ENCODE measurements around the gene ATXN7L3B. TPM values are rescaled to one million over a fixed set of nuclear protein-coding genes. Genes with fewer than 3 reads are reported as not detected.

The ATXN7L3B gene
- total RNA-seq, 1 experiment from 2014 or later, result 29.9 TPM

DNA sequence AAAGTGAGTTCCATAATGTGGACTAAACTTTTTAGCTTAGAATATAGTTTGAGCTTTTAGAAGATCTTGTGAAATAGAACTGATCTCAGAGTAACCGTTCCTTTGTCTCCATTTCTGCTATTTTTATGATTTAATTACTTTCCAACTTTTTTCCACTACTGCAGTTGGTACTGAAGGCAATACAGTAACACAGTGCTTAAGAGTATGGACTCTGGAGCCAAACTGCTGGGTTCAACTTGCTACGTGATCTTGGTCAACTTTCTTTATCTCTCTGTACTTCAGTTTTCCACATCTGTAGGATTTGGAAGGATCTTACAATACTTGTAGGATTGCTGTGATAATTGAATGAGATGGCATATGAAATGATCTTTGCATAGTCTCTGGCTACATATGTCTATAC, 40.9 kb downstream of the ATXN7L3B start:
- H4K20me1 ChIP-seq (ENCODE audit: insufficient read depth, low read depth, low read length), result no peaks in the 10 kb centered on the region

DNA sequence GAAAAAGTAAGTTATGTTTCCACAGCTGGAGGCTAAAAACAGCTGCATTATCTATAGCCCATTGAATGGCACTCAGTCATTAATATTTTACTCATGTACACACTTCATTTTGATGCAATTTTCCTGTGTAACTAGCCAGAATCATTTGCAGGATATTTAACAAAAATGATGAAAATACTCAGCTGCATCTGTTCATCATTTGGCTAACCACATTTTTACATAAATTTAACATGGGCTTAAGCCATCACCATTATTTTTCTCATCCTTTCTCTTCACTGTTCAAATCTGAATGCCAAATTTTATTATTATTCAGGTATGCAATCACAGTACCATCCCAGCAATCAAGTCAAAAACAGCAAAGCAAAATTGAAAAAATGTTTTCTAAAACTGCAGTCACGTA, 41.8 kb downstream of the ATXN7L3B start:
- Histone ChIP-seq H3K9me3 (ENCODE audit: low read length) (no peaks in the 10 kb centered on the region), H2AFZ (ENCODE audit: low read length) (peak overlapping the region; percentile 36), H3K27me3 (ENCODE audit: low read length) (no peaks in the 10 kb centered on the region), H3K9me2 (replicated peaks; ENCODE audit: insufficient read depth, low read length) (no peaks in the 10 kb centered on the region), H3K36me3 (ENCODE audit: insufficient read depth, low read length) (no peaks in the 10 kb centered on the region), H3K9ac (ENCODE audit: low read length) (no peak overlapping the region), H3K4me3 (ENCODE audit: low read length) (no peak overlapping the region), H3K4me1 (ENCODE audit: low read length) (peaks cover 37% of the 10 kb centered on the region), H4K20me1 (ENCODE audit: insufficient read depth, low read depth, low read length) (no peaks in the 10 kb centered on the region), H3K4me2 (ENCODE audit: low read depth, low read length, poor library complexity, severe bottlenecking) (peak overlapping the region; percentile 43), H3K79me2 (ENCODE audit: low read length) (no peaks in the 10 kb centered on the region), H3K27ac (ENCODE audit: low read length) (peak overlapping the region; percentile 66)
- DNase-seq, result no peak

More for the DNA sequence above, 40.9 kb downstream of the ATXN7L3B start:
- no peak overlapping the region; the same call in 1 of the 2 replicates for H3K27ac ChIP-seq (ENCODE audit: low read length)
- H2AFZ ChIP-seq (ENCODE audit: low read length), result no peak overlapping the region
- no peaks in the 10 kb centered on the region for H3K27me3 ChIP-seq (ENCODE audit: low read length)
- H3K9me3 ChIP-seq (ENCODE audit: low read length), result no peaks in the 10 kb centered on the region
- H3K36me3 ChIP-seq (ENCODE audit: insufficient read depth, low read length), result no peaks in the 10 kb centered on the region
- H3K4me1 ChIP-seq (ENCODE audit: low read length), result peaks cover 38% of the 10 kb centered on the region
- DNase-seq, result no peak
- H3K79me2 ChIP-seq (ENCODE audit: low read length), result no peaks in the 10 kb centered on the region
- no peak overlapping the region for H3K4me3 ChIP-seq (ENCODE audit: low read length)
- no peaks in the 10 kb centered on the region for H3K9me2 ChIP-seq (replicated peaks; ENCODE audit: insufficient read depth, low read length)
- H3K9ac ChIP-seq (ENCODE audit: low read length), result no peak overlapping the region
- no peak overlapping the region for H3K4me2 ChIP-seq (ENCODE audit: low read depth, low read length, poor library complexity, severe bottlenecking)

DNA sequence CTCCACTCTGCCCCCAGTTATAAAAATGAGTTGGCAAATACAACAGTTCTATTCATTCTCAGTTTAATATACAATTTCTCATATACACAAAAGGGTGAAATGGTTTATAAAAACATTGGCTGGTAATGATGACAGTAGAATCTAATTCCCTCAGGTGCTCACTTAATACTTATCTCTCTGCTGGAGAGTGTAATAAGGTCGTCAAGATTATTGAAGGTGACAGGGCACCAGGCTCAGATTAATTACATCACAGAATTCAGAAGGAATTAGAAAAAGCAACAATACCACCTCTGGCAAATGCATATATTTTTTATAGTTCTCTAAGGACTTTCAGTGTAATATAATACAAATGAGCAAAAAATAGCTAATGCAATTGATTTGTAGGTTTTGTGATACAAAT, 42.3 kb downstream of the ATXN7L3B start:
- H3K9ac ChIP-seq (ENCODE audit: low read length), result no peak overlapping the region
- DNase-seq, result no peak
- H3K27ac ChIP-seq (ENCODE audit: low read length), result peak overlapping the region; percentile 66
- H3K4me1 ChIP-seq (ENCODE audit: low read length), result peaks cover 37% of the 10 kb centered on the region
- no peaks in the 10 kb centered on the region for H3K9me3 ChIP-seq (ENCODE audit: low read length)
- H3K4me3 ChIP-seq (ENCODE audit: low read length), result no peak overlapping the region
- H2AFZ ChIP-seq (ENCODE audit: low read length), result peak overlapping the region; percentile 36
- no peaks in the 10 kb centered on the region for H3K27me3 ChIP-seq (ENCODE audit: low read length)
- no peaks in the 10 kb centered on the region for H4K20me1 ChIP-seq (ENCODE audit: insufficient read depth, low read depth, low read length)
- peak overlapping the region; percentile 43 for H3K4me2 ChIP-seq (ENCODE audit: low read depth, low read length, poor library complexity, severe bottlenecking)
- no peaks in the 10 kb centered on the region for H3K79me2 ChIP-seq (ENCODE audit: low read length)
- no peaks in the 10 kb centered on the region for H3K36me3 ChIP-seq (ENCODE audit: insufficient read depth, low read length)
- H3K9me2 ChIP-seq (replicated peaks; ENCODE audit: insufficient read depth, low read length), result no peaks in the 10 kb centered on the region

DNA sequence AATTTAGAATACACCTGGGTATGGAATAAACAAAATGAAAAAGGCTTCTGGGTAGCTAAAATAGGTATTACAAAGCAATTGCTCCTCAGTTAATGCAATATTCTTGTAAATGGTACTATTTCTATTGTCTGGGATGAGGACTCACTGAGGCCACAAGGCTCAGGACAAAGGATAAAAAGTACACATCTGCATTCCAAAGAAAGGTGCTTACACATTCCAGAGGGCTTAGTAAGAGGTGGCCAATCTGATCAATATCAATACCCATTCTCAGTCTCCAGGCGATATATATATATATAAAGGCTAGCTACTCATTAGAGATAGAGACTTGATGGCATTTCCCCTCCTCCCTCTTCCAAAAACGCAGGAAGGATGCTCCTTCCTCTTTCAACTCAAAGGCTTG, 43.8 kb downstream of the ATXN7L3B start:
- Histone ChIP-seq H3K9me3 (ENCODE audit: low read length) (no peaks in the 10 kb centered on the region), H4K20me1 (ENCODE audit: insufficient read depth, low read depth, low read length) (no peaks in the 10 kb centered on the region), H3K4me3 (ENCODE audit: low read length) (no peak overlapping the region), H3K36me3 (ENCODE audit: insufficient read depth, low read length) (no peaks in the 10 kb centered on the region), H3K79me2 (ENCODE audit: low read length) (no peaks in the 10 kb centered on the region), H2AFZ (ENCODE audit: low read length) (no peak overlapping the region), H3K9me2 (replicated peaks; ENCODE audit: insufficient read depth, low read length) (no peaks in the 10 kb centered on the region), H3K27ac (ENCODE audit: low read length) (no peak overlapping the region), H3K4me2 (ENCODE audit: low read depth, low read length, poor library complexity, severe bottlenecking) (no peak overlapping the region), H3K27me3 (ENCODE audit: low read length) (no peaks in the 10 kb centered on the region), H3K9ac (ENCODE audit: low read length) (no peak overlapping the region), H3K4me1 (ENCODE audit: low read length) (peaks cover 37% of the 10 kb centered on the region)
- DNase-seq, result no peak

DNA sequence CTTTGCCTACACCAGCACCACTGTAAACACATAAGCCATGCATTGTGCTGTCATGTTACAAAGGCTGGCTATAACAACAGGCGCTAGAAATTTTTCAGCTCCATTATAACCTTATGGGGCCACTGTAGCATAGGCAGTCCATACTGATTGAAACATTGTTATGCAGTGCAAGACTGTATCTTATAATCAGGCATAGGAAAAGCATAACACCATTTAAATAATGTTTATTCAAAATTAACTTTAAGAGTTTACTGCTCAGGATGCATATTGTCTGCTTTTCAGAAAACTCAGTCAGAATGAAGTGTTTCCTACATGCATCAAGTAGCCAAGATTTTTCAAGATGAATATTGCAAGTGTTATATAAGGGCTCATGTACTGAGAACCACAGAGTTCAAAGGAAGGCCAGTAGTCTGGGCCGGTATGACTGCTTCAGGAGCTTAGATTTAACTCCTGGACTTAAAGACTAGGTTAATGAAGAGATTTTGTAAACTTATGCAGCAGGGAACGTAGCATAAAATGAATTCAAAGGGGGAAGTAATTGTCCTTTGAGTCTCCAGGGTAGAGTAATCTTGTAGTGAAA, 46.9 kb downstream of the ATXN7L3B start:
- no peak overlapping the region for H3K4me3 ChIP-seq (ENCODE audit: low read length)
- H3K4me1 ChIP-seq (ENCODE audit: low read length), result peaks cover 26% of the 10 kb centered on the region
- H3K4me2 ChIP-seq (ENCODE audit: low read depth, low read length, poor library complexity, severe bottlenecking), result no peak overlapping the region

DNA sequence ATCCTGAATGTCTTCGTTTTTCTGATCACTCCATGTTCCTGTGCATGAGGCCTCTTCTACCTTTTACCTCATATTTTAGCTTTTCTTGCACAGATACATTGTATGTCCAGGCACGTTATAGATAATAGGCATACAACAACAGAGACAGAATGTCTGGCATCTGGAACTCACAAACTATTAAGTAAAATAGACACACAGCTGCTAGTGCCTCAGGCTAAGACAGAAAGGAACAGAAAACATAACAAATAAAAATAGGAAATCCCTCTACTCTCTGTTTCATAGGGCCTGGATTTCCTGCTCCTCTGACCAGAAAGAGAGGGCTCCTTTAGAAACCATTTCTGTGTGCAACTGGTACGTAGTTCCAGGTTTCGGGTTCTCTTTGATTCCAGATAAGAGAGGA, 48.6 kb downstream of the ATXN7L3B start:
- Histone ChIP-seq H3K79me2 (ENCODE audit: low read length) (no peaks in the 10 kb centered on the region), H3K4me3 (ENCODE audit: low read length) (no peak overlapping the region), H3K4me2 (ENCODE audit: low read depth, low read length, poor library complexity, severe bottlenecking) (no peak overlapping the region), H4K20me1 (ENCODE audit: insufficient read depth, low read depth, low read length) (no peaks in the 10 kb centered on the region), H3K27ac (ENCODE audit: low read length) (no peak overlapping the region), H3K4me1 (ENCODE audit: low read length) (peaks cover 14% of the 10 kb centered on the region), H3K9me2 (replicated peaks; ENCODE audit: insufficient read depth, low read length) (no peaks in the 10 kb centered on the region), H3K9ac (ENCODE audit: low read length) (no peak overlapping the region), H3K27me3 (ENCODE audit: low read length) (no peaks in the 10 kb centered on the region), H3K9me3 (ENCODE audit: low read length) (no peaks in the 10 kb centered on the region), H3K36me3 (ENCODE audit: insufficient read depth, low read length) (no peaks in the 10 kb centered on the region), H2AFZ (ENCODE audit: low read length) (peak overlapping the region; percentile 88; the same call in 1 of the 2 replicates)
- DNase-seq, result no peak

More for the DNA sequence above, 46.9 kb downstream of the ATXN7L3B start:
- Histone ChIP-seq H2AFZ (ENCODE audit: low read length) (0 out of 2 replicates have a peak overlapping the region, but pooled peaks have one; percentile 69), H3K27me3 (ENCODE audit: low read length) (no peaks in the 10 kb centered on the region), H3K9me2 (replicated peaks; ENCODE audit: insufficient read depth, low read length) (no peaks in the 10 kb centered on the region), H3K27ac (ENCODE audit: low read length) (no peak overlapping the region), H4K20me1 (ENCODE audit: insufficient read depth, low read depth, low read length) (no peaks in the 10 kb centered on the region), H3K79me2 (ENCODE audit: low read length) (no peaks in the 10 kb centered on the region), H3K36me3 (ENCODE audit: insufficient read depth, low read length) (no peaks in the 10 kb centered on the region), H3K9me3 (ENCODE audit: low read length) (no peaks in the 10 kb centered on the region), H3K9ac (ENCODE audit: low read length) (no peak overlapping the region)
- no peak for DNase-seq
